ENCODE results near the gene MCU. TPM values are rescaled to one million over a fixed set of nuclear protein-coding genes. Genes with fewer than 3 reads are reported as not detected.
"Not testable (repeated sequence)": the region's sequence is repeated elsewhere in the genome, so short reads cannot be mapped to it uniquely, and the experiment has no call there.

Gene MCU
- total RNA-seq, 1 donor from 2014 or later: 15.5 TPM

GRCh38 chr10:72899545-72899944, 207.6 kb downstream of the MCU start:
- H3K9me3 Mint-ChIP-seq: no peaks in the 10 kb centered on the region
- peaks cover 7% of the 10 kb centered on the region for H3K27me3 Mint-ChIP-seq
- H3K36me3 Mint-ChIP-seq (ENCODE audit: low read depth): no peaks in the 10 kb centered on the region
- ChIA-PET POLR2A (no interaction called here), CTCF (no interaction called here)
- H3K27ac Mint-ChIP-seq: no peak overlapping the region
- intact Hi-C loops (cut with micrococcal nuclease): no loop called here
- DNase-seq: no peak
- no peak for ATAC-seq (ENCODE audit: low read depth)
- TF ChIP-seq, protein P1, sequence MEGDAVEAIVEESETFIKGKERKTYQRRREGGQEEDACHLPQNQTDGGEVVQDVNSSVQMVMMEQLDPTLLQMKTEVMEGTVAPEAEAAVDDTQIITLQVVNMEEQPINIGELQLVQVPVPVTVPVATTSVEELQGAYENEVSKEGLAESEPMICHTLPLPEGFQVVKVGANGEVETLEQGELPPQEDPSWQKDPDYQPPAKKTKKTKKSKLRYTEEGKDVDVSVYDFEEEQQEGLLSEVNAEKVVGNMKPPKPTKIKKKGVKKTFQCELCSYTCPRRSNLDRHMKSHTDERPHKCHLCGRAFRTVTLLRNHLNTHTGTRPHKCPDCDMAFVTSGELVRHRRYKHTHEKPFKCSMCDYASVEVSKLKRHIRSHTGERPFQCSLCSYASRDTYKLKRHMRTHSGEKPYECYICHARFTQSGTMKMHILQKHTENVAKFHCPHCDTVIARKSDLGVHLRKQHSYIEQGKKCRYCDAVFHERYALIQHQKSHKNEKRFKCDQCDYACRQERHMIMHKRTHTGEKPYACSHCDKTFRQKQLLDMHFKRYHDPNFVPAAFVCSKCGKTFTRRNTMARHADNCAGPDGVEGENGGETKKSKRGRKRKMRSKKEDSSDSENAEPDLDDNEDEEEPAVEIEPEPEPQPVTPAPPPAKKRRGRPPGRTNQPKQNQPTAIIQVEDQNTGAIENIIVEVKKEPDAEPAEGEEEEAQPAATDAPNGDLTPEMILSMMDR (IDR thresholded peaks at IDR 0.05): no peak
- H3K4me1 Mint-ChIP-seq: no peaks in the 10 kb centered on the region
- H3K4me3 Mint-ChIP-seq: no peak overlapping the region

DNA sequence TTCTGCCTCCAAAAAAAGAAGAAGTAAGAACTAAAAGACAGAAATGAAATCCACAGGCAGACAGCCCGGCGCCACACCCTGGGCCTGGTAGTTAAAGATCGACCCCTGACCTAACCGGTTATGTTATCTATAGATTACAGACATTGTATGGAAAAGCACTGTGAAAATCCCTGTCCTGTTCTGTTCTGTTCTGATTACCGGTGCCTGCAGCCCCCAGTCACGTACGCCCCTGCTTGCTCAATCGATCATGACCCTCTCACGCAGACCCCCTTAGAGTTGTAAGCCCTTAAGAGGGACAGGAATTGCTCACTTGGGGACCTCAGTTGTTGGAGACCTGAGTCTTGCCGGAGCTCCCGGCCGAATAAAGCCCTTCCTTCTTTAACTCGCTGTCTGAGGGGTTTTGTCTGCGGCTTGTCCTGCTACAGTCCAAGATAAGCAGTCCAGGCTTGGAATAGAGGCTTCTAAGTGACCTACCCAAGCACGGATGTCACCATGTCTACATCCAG, 212.1 kb downstream of the MCU start:
- ATAC-seq (ENCODE audit: low read depth); H3K4me3 Mint-ChIP-seq; H3K36me3 Mint-ChIP-seq (ENCODE audit: low read depth); CTCF ChIA-PET; H3K9me3 Mint-ChIP-seq; intact Hi-C loops (cut with micrococcal nuclease); POLR2A ChIA-PET; H3K4me1 Mint-ChIP-seq; H3K27ac Mint-ChIP-seq; DNase-seq; H3K27me3 Mint-ChIP-seq: not testable (repeated sequence)

DNA sequence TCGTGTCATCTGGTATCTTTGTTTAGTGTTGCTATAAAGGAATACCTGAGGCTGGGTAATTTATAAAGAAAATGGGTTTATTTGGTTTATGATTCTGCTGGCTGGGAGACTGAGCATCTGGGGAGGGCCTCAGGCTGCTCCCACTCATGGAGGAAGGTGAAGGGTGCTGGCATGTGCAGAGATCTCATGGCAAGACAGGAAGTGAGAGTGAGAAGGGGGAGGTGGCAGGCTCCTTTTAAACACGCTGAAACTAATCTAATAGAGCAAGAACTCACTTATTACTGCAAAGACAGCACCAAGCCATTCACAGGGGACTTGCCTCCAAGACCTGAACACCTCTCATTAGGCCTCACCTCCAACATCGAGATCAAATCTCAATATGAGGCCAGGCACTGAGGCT, 212.9 kb downstream of the MCU start:
- ATAC-seq (ENCODE audit: low read depth): no peak
- CTCF ChIA-PET: no interaction called here
- no peak for DNase-seq
- intact Hi-C loops (cut with micrococcal nuclease): no loop called here
- Mint-ChIP-seq H3K4me1 (peaks cover 4% of the 10 kb centered on the region), H3K36me3 (ENCODE audit: low read depth) (no peaks in the 10 kb centered on the region), H3K4me3 (no peak overlapping the region), H3K27me3 (no peaks in the 10 kb centered on the region), H3K9me3 (no peaks in the 10 kb centered on the region), H3K27ac (no peak overlapping the region)
- POLR2A ChIA-PET: no interaction called here
- TF ChIP-seq, protein P1 (IDR thresholded peaks at IDR 0.05): no peak

DNA sequence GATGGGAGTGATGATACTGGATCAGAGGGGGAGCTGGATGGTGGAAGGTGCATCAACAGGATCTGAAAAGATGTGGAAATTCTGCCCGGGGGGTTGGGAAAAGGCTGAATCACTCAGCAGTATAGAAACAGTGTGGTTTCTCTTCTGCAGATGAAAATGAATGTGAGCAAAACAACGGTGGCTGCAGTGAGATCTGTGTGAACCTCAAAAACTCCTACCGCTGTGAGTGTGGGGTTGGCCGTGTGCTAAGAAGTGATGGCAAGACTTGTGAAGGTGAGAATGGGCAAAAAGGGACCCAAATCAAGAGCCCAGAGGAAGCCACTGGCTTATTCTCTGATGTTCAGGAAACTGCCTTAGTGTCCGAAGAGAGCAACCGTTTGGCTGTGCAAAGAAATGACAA, 214.5 kb downstream of the MCU start:
- ChIA-PET CTCF (no interaction called here), POLR2A (no interaction called here)
- Mint-ChIP-seq H3K9me3 (no peaks in the 10 kb centered on the region), H3K27me3 (no peaks in the 10 kb centered on the region), H3K36me3 (ENCODE audit: low read depth) (no peaks in the 10 kb centered on the region), H3K27ac (no peak overlapping the region), H3K4me3 (no peak overlapping the region), H3K4me1 (peaks cover 4% of the 10 kb centered on the region)
- TF ChIP-seq, protein P1 (IDR thresholded peaks at IDR 0.05): no peak
- ATAC-seq (ENCODE audit: low read depth) (no peak), DNase-seq (no peak)
- intact Hi-C loops (cut with micrococcal nuclease): no loop called here

DNA sequence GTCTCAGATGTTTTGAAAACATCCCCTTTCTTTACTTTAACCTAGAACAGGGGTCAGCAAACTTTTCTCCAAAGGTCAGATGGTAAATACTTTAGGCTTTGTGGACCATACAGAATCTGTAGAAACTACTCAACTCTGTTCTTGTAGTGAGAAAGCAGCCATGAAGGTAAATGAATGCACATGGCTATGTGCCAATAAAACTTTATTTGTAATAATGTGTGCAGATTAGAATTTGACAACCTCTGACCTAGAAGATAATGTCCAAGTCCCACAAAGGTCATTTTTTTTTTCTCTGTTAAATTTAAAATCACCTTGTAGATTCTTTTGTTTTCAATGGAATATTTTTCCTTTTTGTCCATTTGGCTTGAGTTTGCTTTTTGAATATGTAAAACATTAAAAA, 218.8 kb downstream of the MCU start:
- TF ChIP-seq, protein P1 (IDR thresholded peaks at IDR 0.05): no peak
- intact Hi-C loops (cut with micrococcal nuclease): no loop called here
- ChIA-PET CTCF (no interaction called here), POLR2A (no interaction called here)
- no peaks in the 10 kb centered on the region for H3K4me1 Mint-ChIP-seq
- no peaks in the 10 kb centered on the region for H3K9me3 Mint-ChIP-seq
- no peak overlapping the region for H3K27ac Mint-ChIP-seq
- H3K4me3 Mint-ChIP-seq: no peak overlapping the region
- no peaks in the 10 kb centered on the region for H3K36me3 Mint-ChIP-seq (ENCODE audit: low read depth)
- no peaks in the 10 kb centered on the region for H3K27me3 Mint-ChIP-seq
- ATAC-seq (ENCODE audit: low read depth) (no peak), DNase-seq (no peak)

DNA sequence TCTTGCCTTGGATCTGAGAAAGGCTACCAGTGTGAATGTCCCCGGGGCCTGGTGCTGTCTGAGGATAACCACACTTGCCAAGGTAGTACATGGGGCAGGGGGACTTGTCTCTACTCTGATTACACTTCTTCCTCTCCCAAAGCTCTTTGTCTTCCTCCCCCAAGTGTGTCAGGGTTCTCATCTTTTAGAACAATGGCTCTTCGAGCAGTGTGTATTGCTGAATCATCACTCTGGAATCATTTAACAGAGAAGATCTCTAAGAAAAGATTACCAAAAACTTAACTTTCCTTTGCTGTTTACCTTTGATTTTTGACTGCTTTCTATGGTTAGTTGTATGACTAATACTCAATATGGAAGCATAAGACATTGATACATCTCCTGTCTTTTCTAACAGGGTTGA, 219.8 kb downstream of the MCU start:
- H3K36me3 Mint-ChIP-seq (ENCODE audit: low read depth): no peaks in the 10 kb centered on the region
- H3K4me3 Mint-ChIP-seq: no peak overlapping the region
- H3K27ac Mint-ChIP-seq: no peak overlapping the region
- intact Hi-C loops (cut with micrococcal nuclease): no loop called here
- no peaks in the 10 kb centered on the region for H3K27me3 Mint-ChIP-seq
- no peak for ATAC-seq (ENCODE audit: low read depth)
- no peaks in the 10 kb centered on the region for H3K4me1 Mint-ChIP-seq
- TF ChIP-seq, protein P1 (IDR thresholded peaks at IDR 0.05): no peak
- POLR2A ChIA-PET: no interaction called here
- H3K9me3 Mint-ChIP-seq: no peaks in the 10 kb centered on the region
- DNase-seq: no peak
- CTCF ChIA-PET: no interaction called here
